ENCODE results near the gene SLC49A4. TPM values are rescaled to one million over a fixed set of nuclear protein-coding genes. Genes with fewer than 3 reads are reported as not detected.

The SLC49A4 gene
- total RNA-seq, 6 experiments from 2014 or later, result 5.5 to 8.6 (median 6.7) TPM

DNA sequence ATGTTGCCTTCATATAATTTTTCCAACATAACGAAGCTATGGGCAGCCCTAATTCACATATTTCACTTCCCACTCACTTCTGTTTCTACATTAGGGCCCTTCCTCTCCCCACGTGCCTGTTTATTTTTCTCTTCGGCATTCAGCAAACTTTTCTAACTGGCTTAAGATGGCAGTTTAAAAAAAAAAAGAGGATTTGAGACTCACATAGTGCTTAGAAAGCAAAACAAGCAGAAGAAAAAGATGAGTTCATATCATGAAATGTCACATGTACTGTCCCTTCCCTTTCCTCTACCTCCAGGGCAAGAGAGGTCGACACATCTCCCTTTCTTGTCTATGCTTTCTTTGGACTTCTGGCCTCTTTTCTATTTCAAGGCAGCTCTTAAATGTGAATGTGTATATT lies 30.6 kb downstream of the SLC49A4 start:
- no peaks in the 10 kb centered on the region for H3K4me1 ChIP-seq
- no peak overlapping the region for H3K4me3 ChIP-seq
- 53% methylated on average over 4 of the region's 4 CpGs for WGBS (ENCODE audit: insufficient coverage, low coverage, low lambda C conversion rate, missing lambda C conversion rate)
- intact Hi-C loops (cut with DNase I), result no loop called here
- DNase-seq (no peak), ATAC-seq (peak; percentile 32 to 64 (median 51))
- no peaks in the 10 kb centered on the region for H3K9me3 ChIP-seq
- no peak for TF ChIP-seq POLR2A (IDR thresholded peaks at IDR 0.05)
- TF ChIP-seq, protein P1, sequence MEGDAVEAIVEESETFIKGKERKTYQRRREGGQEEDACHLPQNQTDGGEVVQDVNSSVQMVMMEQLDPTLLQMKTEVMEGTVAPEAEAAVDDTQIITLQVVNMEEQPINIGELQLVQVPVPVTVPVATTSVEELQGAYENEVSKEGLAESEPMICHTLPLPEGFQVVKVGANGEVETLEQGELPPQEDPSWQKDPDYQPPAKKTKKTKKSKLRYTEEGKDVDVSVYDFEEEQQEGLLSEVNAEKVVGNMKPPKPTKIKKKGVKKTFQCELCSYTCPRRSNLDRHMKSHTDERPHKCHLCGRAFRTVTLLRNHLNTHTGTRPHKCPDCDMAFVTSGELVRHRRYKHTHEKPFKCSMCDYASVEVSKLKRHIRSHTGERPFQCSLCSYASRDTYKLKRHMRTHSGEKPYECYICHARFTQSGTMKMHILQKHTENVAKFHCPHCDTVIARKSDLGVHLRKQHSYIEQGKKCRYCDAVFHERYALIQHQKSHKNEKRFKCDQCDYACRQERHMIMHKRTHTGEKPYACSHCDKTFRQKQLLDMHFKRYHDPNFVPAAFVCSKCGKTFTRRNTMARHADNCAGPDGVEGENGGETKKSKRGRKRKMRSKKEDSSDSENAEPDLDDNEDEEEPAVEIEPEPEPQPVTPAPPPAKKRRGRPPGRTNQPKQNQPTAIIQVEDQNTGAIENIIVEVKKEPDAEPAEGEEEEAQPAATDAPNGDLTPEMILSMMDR (IDR thresholded peaks at IDR 0.05), result no peak
- H3K27ac ChIP-seq, result no peak overlapping the region
- H3K36me3 ChIP-seq, result no peaks in the 10 kb centered on the region
- no peaks in the 10 kb centered on the region for H3K27me3 ChIP-seq

DNA sequence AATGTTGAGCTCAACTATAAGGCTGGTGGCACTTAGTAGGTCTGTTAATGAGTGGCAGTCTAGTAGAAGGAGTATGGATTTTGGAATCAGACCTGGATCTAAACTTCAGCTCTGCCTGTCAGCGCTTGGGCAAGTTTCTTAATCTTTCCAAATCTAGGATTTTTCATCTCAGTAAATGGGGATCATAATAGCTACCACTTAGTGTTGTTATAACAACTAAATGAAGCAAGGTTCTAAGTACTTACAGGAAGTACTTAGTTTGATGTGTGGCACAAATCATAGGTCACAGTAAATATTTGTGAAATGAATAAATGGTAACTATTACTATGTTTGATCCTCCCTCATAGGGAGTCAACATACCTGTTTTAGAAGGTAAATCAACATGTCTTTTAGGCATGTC lies 31.4 kb downstream of the SLC49A4 start:
- DNase-seq, result no peak
- TF ChIP-seq, protein P1 (IDR thresholded peaks at IDR 0.05), result no peak
- no peak for TF ChIP-seq POLR2A (IDR thresholded peaks at IDR 0.05)
- ATAC-seq, result no peak
- Histone ChIP-seq H3K4me1 (no peaks in the 10 kb centered on the region), H3K36me3 (no peaks in the 10 kb centered on the region), H3K27me3 (no peaks in the 10 kb centered on the region), H3K27ac (no peak overlapping the region), H3K4me3 (no peak overlapping the region), H3K9me3 (no peaks in the 10 kb centered on the region)
- intact Hi-C loops (cut with DNase I), result no loop called here
- 100% methylated on average over 1 of the region's 1 CpG for WGBS (ENCODE audit: insufficient coverage, low coverage, low lambda C conversion rate, missing lambda C conversion rate)

DNA sequence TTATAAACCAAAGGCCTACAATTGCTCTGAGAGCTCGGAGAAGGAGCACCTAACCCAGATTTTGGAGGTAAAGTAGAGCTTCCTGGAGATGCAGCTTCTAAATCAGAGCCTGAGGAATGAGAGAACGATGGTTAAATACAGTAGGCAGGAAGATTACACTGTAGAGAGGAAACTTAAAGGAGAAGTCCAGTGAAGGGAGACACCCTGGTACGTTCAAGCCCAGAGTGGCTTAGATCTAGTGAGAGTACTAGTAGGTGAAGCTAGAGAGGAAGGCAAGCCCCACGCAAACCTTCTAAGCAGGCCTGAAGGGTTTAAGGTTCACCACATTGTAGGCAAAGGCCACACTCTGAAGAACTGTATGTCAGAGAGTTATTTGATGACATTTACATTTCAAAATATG lies 33.4 kb downstream of the SLC49A4 start:
- H3K4me3 ChIP-seq, result no peak overlapping the region
- WGBS (ENCODE audit: insufficient coverage, low coverage, low lambda C conversion rate, missing lambda C conversion rate), result 72% methylated on average over 4 of the region's 4 CpGs
- H3K27me3 ChIP-seq, result no peaks in the 10 kb centered on the region
- intact Hi-C loops (cut with DNase I), result no loop called here
- ATAC-seq, result peak in 2 of 4 donors; percentile 39 to 51
- no peak overlapping the region for H3K27ac ChIP-seq
- no peak for TF ChIP-seq POLR2A (IDR thresholded peaks at IDR 0.05)
- TF ChIP-seq, protein P1 (IDR thresholded peaks at IDR 0.05), result no peak
- no peak for DNase-seq
- no peaks in the 10 kb centered on the region for H3K36me3 ChIP-seq
- no peaks in the 10 kb centered on the region for H3K9me3 ChIP-seq
- no peaks in the 10 kb centered on the region for H3K4me1 ChIP-seq

DNA sequence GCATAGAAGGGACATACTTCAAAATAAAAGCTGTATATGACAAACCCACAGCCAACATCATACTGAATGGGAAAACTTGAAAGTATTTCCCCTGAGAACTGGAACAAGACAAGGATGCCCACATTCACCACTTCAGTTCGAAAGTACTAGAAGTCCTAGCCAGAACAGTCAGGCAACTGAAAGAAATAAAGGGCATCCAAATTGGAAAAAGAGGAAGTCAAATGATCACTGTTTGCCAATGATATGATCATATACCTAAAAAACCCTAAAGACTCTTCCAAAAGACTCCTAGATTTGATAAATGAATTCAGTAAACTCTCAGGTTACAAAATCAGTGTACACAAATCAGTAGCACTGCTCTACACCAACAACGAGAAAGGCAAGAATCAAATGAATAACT lies 40.7 kb downstream of the SLC49A4 start:
- no peaks in the 10 kb centered on the region for H3K27me3 ChIP-seq
- H3K27ac ChIP-seq, result no peak overlapping the region
- DNase-seq (no peak), ATAC-seq (no peak)
- TF ChIP-seq, protein P1 (IDR thresholded peaks at IDR 0.05), result no peak
- TF ChIP-seq POLR2A (IDR thresholded peaks at IDR 0.05), result no peak
- no peaks in the 10 kb centered on the region for H3K4me1 ChIP-seq
- no peaks in the 10 kb centered on the region for H3K9me3 ChIP-seq
- WGBS (ENCODE audit: insufficient coverage, low coverage, low lambda C conversion rate, missing lambda C conversion rate), result 79% methylated on average over 2 of the region's 2 CpGs
- H3K36me3 ChIP-seq, result no peaks in the 10 kb centered on the region
- H3K4me3 ChIP-seq, result no peak overlapping the region
- intact Hi-C loops (cut with DNase I), result no loop called here

DNA sequence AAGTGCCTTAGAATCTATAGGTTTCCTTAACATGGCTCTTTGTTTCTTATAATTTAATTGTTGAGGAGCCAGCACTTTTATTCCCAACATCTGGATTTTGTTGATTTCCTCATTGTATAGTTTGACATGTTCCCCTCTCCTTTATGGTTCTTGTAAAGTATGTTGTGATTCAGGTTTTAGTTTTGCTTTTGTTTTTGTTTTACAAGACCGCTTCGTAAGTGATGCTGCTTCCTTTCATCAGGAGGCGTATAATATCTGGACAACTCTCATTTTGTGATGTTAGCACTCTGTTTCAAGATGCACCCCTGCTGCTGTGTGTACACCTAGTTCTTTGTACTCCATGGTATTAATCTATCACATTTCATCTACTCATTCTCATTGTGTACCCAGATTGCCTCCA lies 48.7 kb downstream of the SLC49A4 start:
- H3K4me1 ChIP-seq, result no peaks in the 10 kb centered on the region
- DNase-seq, result no peak
- no peaks in the 10 kb centered on the region for H3K9me3 ChIP-seq
- no peak overlapping the region for H3K27ac ChIP-seq
- TF ChIP-seq, protein P1 (IDR thresholded peaks at IDR 0.05), result no peak
- no peak for TF ChIP-seq POLR2A (IDR thresholded peaks at IDR 0.05)
- H3K36me3 ChIP-seq, result no peaks in the 10 kb centered on the region
- WGBS (ENCODE audit: insufficient coverage, low coverage, low lambda C conversion rate, missing lambda C conversion rate), result 50% methylated on average over 3 of the region's 3 CpGs
- no peak for ATAC-seq
- intact Hi-C loops (cut with DNase I), result no loop called here
- H3K27me3 ChIP-seq, result no peaks in the 10 kb centered on the region
- H3K4me3 ChIP-seq, result no peak overlapping the region
